Measurements from ENCODE around the gene C22orf39. TPM values are rescaled to one million over a fixed set of nuclear protein-coding genes. Genes with fewer than 3 reads are reported as not detected.
"Not testable (repeated sequence)": the region's sequence is repeated elsewhere in the genome, so short reads cannot be mapped to it uniquely, and the experiment has no call there.

C22orf39 gene
- polyA plus RNA-seq, 1 donor: 41.1 TPM

DNA sequence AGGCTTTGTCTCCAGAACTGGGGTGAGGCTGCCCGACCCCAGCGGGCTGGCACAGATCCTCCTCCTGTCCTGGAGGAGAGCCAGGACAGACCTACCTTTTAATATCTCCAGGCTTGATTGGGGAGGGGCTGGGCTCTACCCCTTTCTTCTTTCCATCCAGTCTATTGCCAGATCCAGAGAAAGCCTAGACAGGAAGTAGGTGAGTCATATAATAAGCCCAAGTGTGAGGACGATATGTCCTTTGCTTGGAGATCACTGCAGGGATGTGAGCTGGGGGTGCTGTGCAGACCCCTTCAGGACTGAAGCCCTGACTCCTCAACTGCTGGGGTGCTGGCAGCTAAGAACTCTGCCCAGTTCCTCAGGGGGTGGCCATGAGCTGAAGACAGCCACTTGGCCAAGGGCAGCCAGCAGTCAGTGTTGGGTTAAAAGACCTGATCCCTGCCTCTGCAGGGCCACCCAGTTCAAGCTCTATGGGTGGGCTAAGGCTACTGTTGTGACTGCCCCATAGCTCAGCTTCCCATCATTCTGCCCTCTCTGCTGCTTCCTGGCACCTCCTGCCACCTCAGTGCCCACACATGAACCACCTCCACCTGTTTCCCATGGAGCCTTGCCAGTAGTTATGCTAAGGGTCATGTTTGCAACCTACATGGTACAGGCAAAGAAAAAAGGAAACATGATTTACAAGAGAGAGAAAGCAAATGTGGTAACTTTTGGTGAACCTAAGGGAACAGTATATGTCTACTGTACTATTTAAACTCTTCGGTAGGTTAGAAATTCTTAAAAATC lies 8.3 kb upstream of the C22orf39 start:
- no peak for DNase-seq

DNA sequence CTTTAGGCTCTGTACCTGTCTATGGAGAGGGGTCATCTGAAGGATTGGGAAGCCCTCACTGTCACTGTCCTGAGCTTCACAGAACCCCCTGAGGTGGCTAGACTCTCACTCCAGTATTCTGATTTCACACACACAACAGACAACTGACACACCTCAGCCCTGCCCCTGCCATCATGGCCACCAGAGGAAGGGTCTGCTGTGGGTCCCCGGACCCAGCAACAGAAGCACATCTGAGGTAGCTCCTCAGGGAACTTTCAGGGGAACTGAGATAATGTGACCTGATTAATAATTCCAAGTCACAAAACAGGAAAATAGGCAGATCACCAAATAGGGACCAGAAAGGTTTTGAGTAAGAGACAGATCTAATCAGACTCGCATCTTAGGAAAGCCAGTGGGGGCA lies 7.5 kb upstream of the C22orf39 start:
- no peak for DNase-seq

DNA sequence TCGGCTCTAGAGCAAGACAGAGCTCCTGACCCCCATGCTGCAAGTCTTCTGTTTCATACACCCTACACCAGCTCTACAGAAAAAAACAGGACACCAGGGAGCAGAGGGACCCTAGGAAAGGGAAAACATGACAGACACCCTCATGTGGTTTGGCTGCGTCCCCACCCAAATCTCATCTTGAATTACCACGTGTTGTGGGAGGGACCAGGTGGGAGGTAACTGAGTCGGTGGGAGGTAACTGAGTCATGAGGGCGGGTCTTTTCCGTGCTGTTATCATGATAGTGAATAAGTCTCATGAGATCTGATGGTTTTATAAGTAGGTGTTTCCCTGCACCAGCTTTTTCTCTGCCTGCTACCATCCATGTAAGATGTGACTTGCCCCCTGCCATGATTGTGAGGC lies 6.6 kb upstream of the C22orf39 start:
- DNase-seq: no peak

DNA sequence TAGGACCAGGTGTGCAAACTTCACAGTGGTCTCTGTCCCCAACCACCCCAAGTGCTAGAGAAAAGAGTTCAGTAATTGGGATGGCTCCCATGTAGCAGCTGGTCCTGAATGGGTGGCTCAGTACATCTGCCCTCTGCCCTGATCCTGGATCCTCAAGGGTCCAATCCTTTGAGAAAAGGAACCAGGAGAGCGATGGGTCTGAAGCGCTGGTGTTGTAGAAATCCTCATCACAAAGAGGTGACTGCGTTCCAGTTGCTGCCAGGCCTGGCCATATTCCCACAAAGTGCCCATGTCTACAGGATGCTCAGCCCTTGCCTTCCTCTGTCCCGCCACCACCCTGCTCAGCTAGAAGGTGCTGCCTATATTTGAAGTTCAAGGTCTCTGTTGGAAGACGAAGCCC lies 6.2 kb upstream of the C22orf39 start:
- no peak for DNase-seq

GRCh38 chr22:19451570-19451969 lies 4.1 kb upstream of the C22orf39 start:
- no peak for DNase-seq

- DNase-seq: no peak
Observed at GRCh38 chr22:19450363-19451175, 3.1 kb upstream of the C22orf39 start.

DNA sequence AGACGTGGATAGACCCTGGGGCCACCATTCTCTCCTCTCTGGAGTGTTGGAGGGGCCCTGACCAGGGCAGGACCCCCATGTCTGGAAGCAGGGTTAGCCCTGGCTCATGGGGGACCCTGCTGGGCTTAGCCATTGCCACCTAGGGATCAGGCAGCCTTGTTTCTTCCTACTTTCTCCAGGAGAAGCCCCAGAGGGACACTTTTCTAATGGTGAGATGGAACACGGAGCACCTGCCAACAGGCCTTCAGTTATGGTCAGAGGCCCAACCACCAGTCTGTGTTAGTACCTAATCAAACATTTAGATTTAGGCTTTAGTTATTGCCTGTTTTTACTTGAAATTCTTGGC lies 1.9 kb upstream of the C22orf39 start:
- no peak for DNase-seq

- DNase-seq: no peak
Observed at GRCh38 chr22:19448739-19449421, 1.4 kb upstream of the C22orf39 start.

GRCh38 chr22:19448076-19448607 lies 631 bp upstream of the C22orf39 start:
- DNase-seq: peak; percentile 47

DNA sequence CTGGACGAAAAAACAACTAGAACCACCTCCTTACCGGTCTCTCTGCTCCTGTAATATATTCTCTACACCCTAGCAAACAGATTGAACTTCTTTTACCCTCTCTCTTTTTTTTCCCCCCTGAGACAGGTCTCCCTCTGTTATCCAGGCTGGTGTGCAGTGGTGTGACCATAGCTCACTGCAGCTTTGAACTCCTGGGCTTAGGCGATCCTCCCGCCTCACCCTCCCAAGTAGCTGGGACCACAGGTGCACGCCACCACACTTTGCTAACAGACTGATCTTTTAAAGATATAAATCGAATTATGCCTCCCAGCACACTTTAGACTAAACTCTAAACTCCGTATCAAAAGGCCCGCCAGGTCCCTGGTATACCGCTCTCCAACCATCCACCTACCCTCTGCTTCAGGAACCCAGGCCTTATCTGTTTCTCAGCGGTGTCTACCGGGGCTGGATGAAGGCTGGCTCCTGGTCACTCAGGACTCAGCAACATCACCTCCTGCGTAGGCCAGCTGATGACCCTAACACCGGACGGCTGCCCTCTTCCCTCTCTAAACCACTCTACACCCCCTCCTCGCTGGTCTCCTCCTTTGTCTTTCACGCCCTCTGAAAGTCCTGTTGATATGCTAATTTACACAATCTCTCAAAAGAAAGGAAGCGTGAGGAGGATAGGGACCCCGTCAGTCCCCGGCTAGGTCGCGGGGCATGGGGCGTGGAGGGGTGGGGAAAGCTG lies 745 bp downstream of the C22orf39 start:
- peak; percentile 11 for DNase-seq

DNA sequence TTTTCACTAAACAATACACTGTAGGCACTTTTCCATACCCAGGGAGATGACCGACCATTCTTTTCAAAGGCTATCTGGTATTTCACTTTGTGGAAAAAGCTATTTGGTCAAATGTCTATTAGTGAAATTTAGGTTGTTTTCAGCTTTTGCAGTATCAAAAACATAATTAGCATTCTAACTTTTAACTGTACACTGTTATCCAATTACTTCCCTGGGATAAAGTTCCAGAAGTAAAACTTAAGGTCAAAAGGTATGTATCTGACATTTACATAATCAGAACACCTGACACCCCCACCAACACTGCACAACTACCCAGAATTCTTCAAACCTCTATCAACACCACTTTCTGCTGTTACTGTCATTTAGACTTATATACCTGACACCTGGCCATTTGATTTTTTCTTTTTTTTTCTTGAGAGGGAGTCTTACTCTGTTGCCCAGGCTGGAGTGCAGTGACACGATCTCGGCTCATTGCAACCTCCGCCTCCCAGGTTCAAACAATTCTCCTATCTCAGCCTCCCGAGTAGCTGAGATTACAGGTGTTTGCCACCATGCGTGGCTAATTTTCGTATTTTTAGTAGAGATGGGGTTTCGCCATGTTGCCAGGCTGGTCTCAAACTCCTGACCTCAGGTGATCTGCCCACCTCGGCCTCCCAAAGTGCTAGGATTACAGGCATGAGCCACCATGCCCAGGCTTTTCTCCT lies 2.1 kb downstream of the C22orf39 start:
- not testable (repeated sequence) for DNase-seq

DNA sequence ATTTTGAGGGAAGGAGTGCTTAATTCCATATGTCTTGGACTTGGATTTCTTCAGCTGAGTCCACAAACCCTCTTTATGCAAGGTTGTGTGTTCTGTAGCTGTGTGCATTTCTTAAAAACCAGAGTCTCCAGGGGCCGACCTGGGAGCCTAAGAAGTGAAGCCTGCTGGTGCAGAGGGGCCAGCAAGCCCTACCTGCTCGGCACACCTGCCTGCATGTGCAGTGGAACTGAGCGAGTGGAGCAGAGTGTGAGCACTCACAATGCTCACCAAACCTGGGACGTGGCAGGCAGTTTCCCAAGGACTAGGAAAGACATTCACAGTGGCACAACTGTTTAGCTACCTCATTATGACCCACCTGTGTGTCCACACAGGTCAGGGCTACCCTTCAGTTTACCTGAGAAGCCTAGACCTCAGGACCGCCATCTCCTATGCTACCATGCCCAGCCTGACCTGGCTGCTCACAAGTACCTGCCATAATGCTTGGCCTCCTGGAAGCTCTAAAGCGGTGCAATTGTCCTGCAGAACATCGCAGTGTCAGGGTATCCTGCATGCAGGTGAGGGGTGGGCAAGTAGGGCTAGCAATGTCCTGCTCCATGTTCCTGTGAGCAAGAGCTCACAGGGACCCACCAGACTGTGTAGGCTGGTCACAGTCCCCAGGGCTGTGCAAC lies 3.8 kb downstream of the C22orf39 start:
- DNase-seq: no peak

DNA sequence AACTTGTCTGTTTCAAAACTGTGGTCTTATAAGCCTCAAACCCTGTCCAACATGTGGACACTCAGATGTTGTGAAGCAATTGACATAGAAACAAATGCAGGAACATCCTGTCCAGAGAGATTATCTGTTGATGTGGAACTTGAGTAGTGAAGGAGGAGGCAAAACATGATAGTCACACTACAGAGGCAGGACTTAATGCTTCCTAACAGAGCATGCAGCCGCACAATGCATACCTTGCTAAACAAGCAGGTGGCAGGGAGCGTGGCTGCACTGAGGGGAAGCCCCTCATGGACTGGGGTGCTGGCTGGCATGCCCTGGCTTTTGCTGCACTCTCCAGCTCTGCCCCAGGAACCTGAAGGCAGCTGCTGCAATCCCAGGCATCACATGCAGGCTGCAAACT lies 5.3 kb downstream of the C22orf39 start:
- no peak for DNase-seq

- DNase-seq: no peak
Observed at GRCh38 chr22:19440411-19441195, 6.9 kb downstream of the C22orf39 start.

DNA sequence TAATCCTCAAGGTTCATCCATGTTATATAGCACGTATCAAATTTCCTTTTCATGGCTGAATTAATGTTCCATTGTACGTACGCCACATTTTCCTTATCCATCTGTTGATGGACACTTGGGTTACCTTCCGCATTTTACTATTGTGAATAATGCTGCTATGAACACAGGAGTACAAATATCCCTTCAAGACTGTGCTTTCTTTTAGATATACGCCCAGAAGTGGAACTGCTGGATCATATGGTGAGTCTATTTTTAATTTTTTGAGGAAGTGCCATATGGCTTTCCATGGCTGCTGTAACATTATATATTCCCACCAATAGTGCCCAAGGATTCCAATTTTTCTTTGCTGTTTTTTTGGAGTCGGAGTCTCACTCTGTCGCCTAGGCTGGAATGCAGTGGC lies 9.2 kb downstream of the C22orf39 start:
- no peak for DNase-seq

DNA sequence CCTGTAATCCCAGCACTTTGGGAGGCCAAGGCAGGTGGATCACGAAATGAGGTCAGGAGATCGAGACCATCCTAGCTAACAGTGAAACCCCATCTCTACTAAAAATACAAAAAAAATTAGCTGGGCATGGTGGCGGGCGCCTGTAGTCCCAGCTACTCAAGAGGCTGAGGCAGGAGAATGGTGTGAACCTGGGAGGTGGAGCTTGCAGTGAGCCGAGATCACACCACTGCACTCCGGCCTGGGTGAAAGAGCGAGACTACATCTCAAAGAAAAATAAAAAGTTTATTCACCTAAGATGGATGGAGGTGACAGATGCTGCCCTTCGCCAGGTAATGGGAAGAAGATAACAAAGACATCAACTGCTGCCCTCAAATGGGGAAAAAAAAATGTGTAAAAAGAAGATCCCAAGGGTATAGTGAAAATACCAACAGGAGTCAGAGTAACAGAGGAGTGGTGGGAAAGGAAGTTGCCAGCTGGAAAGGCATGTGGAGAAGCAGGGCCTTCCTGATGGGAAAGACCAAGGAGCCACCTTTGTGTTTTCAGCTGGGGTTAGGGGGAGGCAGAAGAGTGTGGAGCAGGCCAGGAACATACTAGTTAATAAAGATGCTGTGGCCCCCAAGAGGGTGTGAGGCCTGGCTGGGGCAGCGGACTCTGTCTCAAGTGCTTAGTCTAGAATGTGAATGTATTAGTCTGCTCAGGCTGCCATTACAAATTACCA lies 10.9 kb downstream of the C22orf39 start:
- not testable (repeated sequence) for DNase-seq

- no peak for DNase-seq
Observed at GRCh38 chr22:19434829-19435580, 12.5 kb downstream of the C22orf39 start.

DNA sequence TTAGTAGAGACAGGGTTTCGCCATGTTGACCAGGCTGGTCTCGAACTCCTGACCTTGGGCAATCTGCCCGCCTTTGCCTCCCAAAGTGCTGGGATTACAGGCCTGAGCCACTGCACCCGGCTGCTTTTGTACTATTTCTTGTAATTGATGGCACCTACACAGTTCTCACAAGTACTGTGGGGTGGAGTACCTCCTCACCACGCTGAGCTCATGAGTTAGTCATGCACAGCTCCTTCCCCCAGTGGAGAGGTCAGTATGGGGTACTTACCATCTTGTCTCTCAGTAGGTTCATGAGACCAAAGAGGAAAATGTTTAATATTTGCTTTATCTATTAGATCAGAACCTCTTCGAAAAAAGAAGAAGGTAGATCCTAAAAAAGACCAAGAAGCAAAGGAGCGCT lies 13.1 kb downstream of the C22orf39 start:
- no peak for DNase-seq

Measured in left kidney (tissue), 2 donors.